H1 (cell line): Measurements from ENCODE around the gene ASB11.

ENCODE experiments used
- CTCF ChIP-seq, 3 experiments: IDR thresholded peaks; 1 replicate in 2 of 3; 2 replicates in 1 of 3; pipeline versions ENCODE4 v1.5.1 to v1.6.1; 2011; ENCODE audit warnings: low read length in 3 of 3, mild to moderate bottlenecking in 3 of 3, inconsistent platforms in 2 of 3, low read depth in 1 of 3, moderate library complexity in 1 of 3; ENCODE audit not compliant: insufficient read depth in 1 of 3; ENCODE audit errors: control extremely low read depth in 1 of 3
- EP300 ChIP-seq, 2 experiments: IDR thresholded peaks; 1 replicate in 1 of 2; 2 replicates in 1 of 2; pipeline ENCODE4 v1.6.1; 2011 to 2012; ENCODE audit warnings: low read depth in 2 of 2, low read length in 2 of 2, mild to moderate bottlenecking in 2 of 2, borderline replicate concordance in 1 of 2, inconsistent platforms in 1 of 2, moderate library complexity in 1 of 2
- EZH2 ChIP-seq: fragments of 200-600 bp; sonication (generic); IDR thresholded peaks from 2 replicates; pipeline ENCODE4 v1.7.1; 2012; ENCODE audit warnings: low read depth, mild to moderate bottlenecking, moderate library complexity, low read length, inconsistent platforms; ENCODE audit not compliant: severe bottlenecking
- SIRT6 ChIP-seq: IDR thresholded peaks from one replicate; pipeline ENCODE4 v1.7.1; 2012; ENCODE audit warnings: low read length, inconsistent platforms
- SUZ12 ChIP-seq: fragments of 200-600 bp; sonication (generic); IDR thresholded peaks from 2 replicates; pipeline ENCODE4 v1.6.1; 2012; ENCODE audit warnings: mild to moderate bottlenecking, inconsistent platforms, low read length, moderate library complexity, mixed read lengths
- TEAD4 ChIP-seq: IDR thresholded peaks from 2 replicates; pipeline ENCODE4 v1.6.1; 2012; ENCODE audit warnings: low read depth, low read length, inconsistent platforms, mixed read lengths
- TF ChIP-seq, protein P1 (sequence below): IDR thresholded peaks from 2 replicates; pipeline ENCODE4 v1.6.1; 2011; ENCODE audit warnings: low read length, improper control_type of control experiment

GRCh38 chrX:15320297-15320696 lies 4.9 kb upstream of the ASB11 start:
- TF ChIP-seq SIRT6 (no peak), EP300 (IDR thresholded peaks at IDR 0.05; ENCODE audit: borderline replicate concordance in 1 of 2, low read depth in 2 of 2, low read length in 2 of 2) (no peak), EZH2 (no peak), TEAD4 (no peak), CTCF (IDR thresholded peaks at IDR 0.05; ENCODE audit: control extremely low read depth in 1 of 3, insufficient read depth in 1 of 3, low read depth in 1 of 3, low read length in 3 of 3) (no peak), SUZ12 (no peak)
- TF ChIP-seq, protein P1, sequence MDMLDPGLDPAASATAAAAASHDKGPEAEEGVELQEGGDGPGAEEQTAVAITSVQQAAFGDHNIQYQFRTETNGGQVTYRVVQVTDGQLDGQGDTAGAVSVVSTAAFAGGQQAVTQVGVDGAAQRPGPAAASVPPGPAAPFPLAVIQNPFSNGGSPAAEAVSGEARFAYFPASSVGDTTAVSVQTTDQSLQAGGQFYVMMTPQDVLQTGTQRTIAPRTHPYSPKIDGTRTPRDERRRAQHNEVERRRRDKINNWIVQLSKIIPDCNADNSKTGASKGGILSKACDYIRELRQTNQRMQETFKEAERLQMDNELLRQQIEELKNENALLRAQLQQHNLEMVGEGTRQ, result no peak
